ENCODE results near the gene KRT83.

KRT83 gene

DNA sequence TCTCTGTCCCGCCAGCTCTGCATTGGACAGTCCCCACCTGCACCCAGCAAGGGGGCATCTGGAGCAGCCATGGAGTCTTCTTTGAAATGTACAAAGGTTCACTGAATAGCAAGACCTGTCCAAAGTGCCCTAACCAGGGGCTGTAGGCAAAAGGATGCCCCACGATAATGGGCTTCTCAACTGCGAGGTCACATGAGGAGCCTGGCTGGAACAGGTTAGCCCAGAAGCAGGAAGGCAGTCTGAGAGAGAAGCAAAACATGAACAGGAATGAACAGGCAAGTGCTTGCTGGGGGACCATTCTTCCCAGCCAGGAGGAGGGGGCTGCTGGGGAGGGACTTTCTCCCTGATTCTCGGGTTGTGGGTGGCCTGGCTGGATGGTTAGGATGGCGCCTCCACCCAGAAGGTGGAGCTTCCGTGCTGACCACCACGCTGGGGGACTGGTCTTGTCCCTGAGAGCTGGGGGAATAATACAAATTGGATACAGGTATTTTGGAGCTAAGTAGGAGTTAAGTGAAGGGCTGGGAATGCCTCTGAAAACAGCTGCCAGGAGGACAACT, 39.0 kb upstream of the KRT83 start:
- Histone ChIP-seq H3K4me1 (ENCODE audit: control insufficient read depth, low read length) (peaks cover 24% of the 10 kb centered on the region), H3K79me2 (ENCODE audit: control insufficient read depth, low read length) (no peaks in the 10 kb centered on the region), H3K27ac (ENCODE audit: low read depth, low read length) (no peak overlapping the region)

DNA sequence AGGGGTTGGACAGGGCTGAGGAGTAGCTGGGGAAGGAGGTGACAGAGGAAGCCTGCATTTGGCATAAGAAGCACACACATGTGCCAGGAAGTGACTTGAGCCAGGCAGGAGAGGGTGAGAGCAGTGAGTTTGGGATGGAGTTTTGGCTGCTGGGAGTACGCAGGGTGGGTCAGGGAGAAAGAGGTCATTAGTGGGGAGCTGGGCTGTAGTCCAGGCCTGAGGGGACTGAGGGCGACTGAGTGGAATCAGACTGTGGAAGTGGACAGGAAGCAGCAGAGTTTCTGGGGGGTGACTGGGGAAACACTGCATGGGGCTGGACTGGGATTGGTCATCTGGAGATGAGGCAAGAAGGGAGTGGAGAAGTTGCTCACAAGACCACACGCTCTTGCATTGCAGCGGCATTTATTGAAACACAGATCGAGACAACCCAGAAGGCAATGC, 38.4 kb upstream of the KRT83 start:
- Histone ChIP-seq H3F3A (ENCODE audit: control insufficient read depth, insufficient read depth) (peaks cover 4% of the 10 kb centered on the region; the same call in 1 of the 2 replicates), H3K9me3 (ENCODE audit: control insufficient read depth, insufficient read depth, low read length) (no peaks in the 10 kb centered on the region), H3K4me3 (ENCODE audit: low read length) (no peak overlapping the region), H3K27ac (ENCODE audit: low read depth, low read length) (no peak overlapping the region), H3K79me2 (ENCODE audit: control insufficient read depth, low read length) (no peaks in the 10 kb centered on the region), H4K20me1 (ENCODE audit: control insufficient read depth, insufficient read depth, low read depth, low read length) (0 out of 2 replicates have a peak, but pooled peaks cover 5% of the 10 kb centered on the region), H3K36me3 (ENCODE audit: control insufficient read depth, low read length) (no peaks in the 10 kb centered on the region), H3K9me2 (replicated peaks; ENCODE audit: control insufficient read depth, low read length) (no peaks in the 10 kb centered on the region), H3K4me1 (ENCODE audit: control insufficient read depth, low read length) (peaks cover 24% of the 10 kb centered on the region), H3K27me3 (ENCODE audit: control insufficient read depth, low read length) (peaks cover 10% of the 10 kb centered on the region), H3K4me2 (ENCODE audit: low read length) (no peak overlapping the region)
- TF ChIP-seq EZH2phosphoT487 (IDR thresholded peaks at IDR 0.05; ENCODE audit: borderline replicate concordance, low read length): no peak
- TF ChIP-seq, protein P1, sequence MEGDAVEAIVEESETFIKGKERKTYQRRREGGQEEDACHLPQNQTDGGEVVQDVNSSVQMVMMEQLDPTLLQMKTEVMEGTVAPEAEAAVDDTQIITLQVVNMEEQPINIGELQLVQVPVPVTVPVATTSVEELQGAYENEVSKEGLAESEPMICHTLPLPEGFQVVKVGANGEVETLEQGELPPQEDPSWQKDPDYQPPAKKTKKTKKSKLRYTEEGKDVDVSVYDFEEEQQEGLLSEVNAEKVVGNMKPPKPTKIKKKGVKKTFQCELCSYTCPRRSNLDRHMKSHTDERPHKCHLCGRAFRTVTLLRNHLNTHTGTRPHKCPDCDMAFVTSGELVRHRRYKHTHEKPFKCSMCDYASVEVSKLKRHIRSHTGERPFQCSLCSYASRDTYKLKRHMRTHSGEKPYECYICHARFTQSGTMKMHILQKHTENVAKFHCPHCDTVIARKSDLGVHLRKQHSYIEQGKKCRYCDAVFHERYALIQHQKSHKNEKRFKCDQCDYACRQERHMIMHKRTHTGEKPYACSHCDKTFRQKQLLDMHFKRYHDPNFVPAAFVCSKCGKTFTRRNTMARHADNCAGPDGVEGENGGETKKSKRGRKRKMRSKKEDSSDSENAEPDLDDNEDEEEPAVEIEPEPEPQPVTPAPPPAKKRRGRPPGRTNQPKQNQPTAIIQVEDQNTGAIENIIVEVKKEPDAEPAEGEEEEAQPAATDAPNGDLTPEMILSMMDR (IDR thresholded peaks at IDR 0.05; ENCODE audit: low read depth, low read length, poor library complexity, severe bottlenecking): no peak

More for the DNA sequence above, 39.0 kb upstream of the KRT83 start:
- Histone ChIP-seq H3K36me3 (ENCODE audit: control insufficient read depth, low read length) (no peaks in the 10 kb centered on the region), H4K20me1 (ENCODE audit: control insufficient read depth, insufficient read depth, low read depth, low read length) (0 out of 2 replicates have a peak, but pooled peaks cover 5% of the 10 kb centered on the region), H3F3A (ENCODE audit: control insufficient read depth, insufficient read depth) (peaks cover 4% of the 10 kb centered on the region; the same call in 1 of the 2 replicates), H3K9me3 (ENCODE audit: control insufficient read depth, insufficient read depth, low read length) (no peaks in the 10 kb centered on the region), H3K27me3 (ENCODE audit: control insufficient read depth, low read length) (peaks cover 5% of the 10 kb centered on the region), H3K4me2 (ENCODE audit: low read length) (no peak overlapping the region), H3K9me2 (replicated peaks; ENCODE audit: control insufficient read depth, low read length) (no peaks in the 10 kb centered on the region), H3K4me3 (ENCODE audit: low read length) (no peak overlapping the region)
- TF ChIP-seq EZH2phosphoT487 (IDR thresholded peaks at IDR 0.05; ENCODE audit: borderline replicate concordance, low read length): no peak
- TF ChIP-seq, protein P1 (IDR thresholded peaks at IDR 0.05; ENCODE audit: low read depth, low read length, poor library complexity, severe bottlenecking): no peak

DNA sequence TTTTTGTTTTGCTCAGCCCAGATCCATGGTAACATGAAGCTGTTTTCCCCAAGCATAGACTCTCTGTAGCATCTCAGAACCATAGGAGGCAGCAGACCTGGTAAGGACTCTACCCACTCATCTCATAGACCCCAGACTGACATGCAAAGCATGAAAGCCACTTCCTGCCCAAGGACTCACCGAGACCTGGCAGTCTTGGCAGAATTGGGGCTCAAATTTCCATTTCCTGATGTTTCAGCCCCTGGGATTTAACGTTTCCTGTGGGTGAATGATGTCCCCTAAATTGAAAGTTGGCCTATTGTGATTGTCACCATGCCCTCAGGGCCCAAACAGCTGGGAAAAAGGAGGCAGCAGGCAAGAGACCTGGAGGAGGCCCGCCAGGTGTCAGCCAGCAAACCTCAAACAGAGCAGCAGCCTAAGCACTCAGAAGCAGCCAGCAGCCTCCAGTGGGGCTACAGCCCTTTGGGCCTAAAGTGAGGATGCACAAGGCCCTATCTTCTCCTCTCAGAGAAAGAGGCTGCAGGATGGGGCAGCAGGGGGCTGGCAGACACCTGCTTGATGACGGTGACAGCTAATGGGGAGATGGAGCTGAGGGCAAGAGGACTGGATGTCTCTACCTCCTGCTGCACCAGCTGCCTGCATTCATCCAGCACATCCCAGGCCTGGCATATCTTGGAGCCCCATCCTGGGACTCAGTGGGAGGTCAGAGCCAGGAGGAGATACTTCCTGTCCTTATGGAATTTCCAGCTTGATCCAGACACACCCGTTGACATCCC, 37.6 kb upstream of the KRT83 start:
- H3F3A ChIP-seq (ENCODE audit: control insufficient read depth, insufficient read depth): peaks cover 4% of the 10 kb centered on the region; the same call in 1 of the 2 replicates
- H3K9me3 ChIP-seq (ENCODE audit: control insufficient read depth, insufficient read depth, low read length): no peaks in the 10 kb centered on the region
- H4K20me1 ChIP-seq (ENCODE audit: control insufficient read depth, insufficient read depth, low read depth, low read length): 0 out of 2 replicates have a peak, but pooled peaks cover 5% of the 10 kb centered on the region
- H3K4me3 ChIP-seq (ENCODE audit: low read length): peak overlapping the region; percentile 52
- peak overlapping the region; percentile 81 for H3K4me2 ChIP-seq (ENCODE audit: low read length)
- H3K36me3 ChIP-seq (ENCODE audit: control insufficient read depth, low read length): no peaks in the 10 kb centered on the region
- H3K4me1 ChIP-seq (ENCODE audit: control insufficient read depth, low read length): peaks cover 24% of the 10 kb centered on the region
- H3K27me3 ChIP-seq (ENCODE audit: control insufficient read depth, low read length): peaks cover 14% of the 10 kb centered on the region
- TF ChIP-seq, protein P1 (IDR thresholded peaks at IDR 0.05; ENCODE audit: low read depth, low read length, poor library complexity, severe bottlenecking): peak; percentile 50
- TF ChIP-seq EZH2phosphoT487 (IDR thresholded peaks at IDR 0.05; ENCODE audit: borderline replicate concordance, low read length): no peak
- H3K9me2 ChIP-seq (replicated peaks; ENCODE audit: control insufficient read depth, low read length): no peaks in the 10 kb centered on the region
- peak overlapping the region; percentile 50 for H3K27ac ChIP-seq (ENCODE audit: low read depth, low read length)
- no peaks in the 10 kb centered on the region for H3K79me2 ChIP-seq (ENCODE audit: control insufficient read depth, low read length)

Measured in DOHH2 (cell line).